Activated CD8-positive, alpha-beta memory T cell treated with anti-CD3 and anti-CD28 coated beads, Interleukin-2, amount 50 U/mL, for 24 hours (primary cell): ENCODE results near the gene QSOX1.
"Not testable (repeated sequence)": the region's sequence is repeated elsewhere in the genome, so short reads cannot be mapped to it uniquely, and the experiment has no call there.

Experiments
- DNase-seq: peaks from one replicate; pipeline ENCODE4 v3.0.0-alpha.2; 2020; ENCODE audit errors: extremely low read depth

The QSOX1 gene

DNA sequence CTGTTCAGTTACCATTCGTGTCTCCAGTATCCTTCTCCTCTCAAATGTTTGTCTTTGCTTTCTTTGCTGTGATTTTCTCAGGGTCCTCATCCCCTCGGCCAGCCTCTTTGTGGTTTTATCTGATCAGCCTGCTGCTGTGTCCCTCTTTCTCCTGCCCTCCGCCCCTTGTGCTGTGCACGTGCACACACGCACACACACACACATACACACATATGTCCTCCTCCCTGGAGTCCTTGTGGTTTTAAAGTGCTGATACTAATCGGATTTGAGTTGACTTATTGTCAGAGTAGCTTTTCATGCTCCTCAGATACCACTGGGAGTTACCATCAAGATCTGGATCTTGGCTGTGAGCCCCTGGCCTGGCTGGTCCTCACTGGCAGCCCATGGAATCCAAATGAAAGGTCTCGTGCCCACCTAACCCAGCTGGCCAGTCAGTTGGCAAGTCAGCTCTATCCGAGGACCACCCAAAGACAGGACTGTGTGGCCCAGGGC is 34.1 kb downstream of the QSOX1 start:
- DNase-seq: no peak

GRCh38 chr1:180190091-180190490 is 35.4 kb downstream of the QSOX1 start:
- no peak for DNase-seq

GRCh38 chr1:180192172-180192571 is 37.5 kb downstream of the QSOX1 start:
- no peak for DNase-seq

- DNase-seq: no peak
Observed at GRCh38 chr1:180193141-180194047, 38.7 kb downstream of the QSOX1 start.

DNA sequence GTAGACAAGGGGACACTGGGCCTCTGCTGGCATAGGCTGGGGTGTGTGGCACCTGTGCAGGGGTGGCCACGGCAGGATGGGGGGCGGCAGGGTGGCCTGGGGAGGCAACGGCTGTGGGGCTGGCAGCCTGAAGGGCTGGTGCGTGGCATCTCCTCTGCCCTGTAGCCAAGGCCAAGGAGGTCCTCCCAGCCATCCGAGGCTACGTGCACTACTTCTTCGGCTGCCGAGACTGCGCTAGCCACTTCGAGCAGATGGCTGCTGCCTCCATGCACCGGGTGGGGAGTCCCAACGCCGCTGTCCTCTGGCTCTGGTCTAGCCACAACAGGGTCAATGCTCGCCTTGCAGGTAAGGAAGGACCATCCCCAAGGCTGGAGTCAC is 39.4 kb downstream of the QSOX1 start:
- DNase-seq: no peak

DNA sequence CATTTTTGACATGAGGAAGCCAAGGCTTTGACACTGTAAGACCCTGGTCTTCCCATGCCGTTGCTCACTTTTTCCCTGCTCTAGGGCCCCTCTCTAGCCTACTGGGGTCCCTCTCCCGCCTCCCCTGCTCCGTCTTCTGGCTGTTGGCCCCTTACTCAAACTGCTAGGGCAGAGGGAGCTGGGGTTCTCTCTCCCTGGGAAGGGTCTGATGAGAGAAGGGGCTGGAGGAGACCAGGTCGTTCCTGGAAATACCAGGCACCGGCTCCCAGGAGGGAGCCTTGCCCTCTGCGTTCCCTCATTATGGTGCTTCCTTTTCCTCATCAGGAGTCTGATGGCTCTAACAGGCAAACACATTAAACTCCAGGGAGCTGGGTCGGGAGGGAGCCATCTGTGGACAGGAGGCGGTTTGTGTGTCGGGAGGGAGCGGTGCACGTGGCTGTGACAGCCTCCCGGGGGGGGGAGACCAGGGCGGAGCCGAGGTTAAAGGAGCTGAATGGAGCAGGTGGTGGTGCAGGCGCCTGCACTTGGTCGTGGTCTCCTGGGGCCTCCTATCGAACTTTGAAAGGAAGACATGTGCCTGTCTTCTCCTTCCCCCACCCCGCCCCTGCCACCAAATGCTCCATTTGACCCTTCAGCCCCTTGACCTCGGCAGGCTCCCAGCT is 40.0 kb downstream of the QSOX1 start:
- DNase-seq: no peak

DNA sequence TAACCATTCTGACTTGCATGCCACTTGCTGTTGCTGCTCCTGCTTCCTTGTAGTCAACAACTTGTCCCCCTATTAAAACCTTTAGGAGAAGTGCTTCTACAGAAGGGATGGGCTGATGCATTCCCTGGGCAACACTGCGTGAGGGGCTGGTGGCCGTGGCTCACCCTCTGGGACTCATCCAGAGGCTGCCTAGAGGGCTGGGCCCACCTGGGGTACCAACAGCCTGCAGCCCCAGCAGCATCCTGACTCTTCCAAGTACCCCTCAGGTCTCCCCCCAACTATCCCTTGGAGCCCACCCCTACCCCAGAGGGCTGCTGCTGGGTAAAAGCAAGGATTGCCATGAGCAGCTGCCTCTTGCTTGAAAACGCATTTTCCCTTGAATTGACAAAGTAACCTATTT is 40.7 kb downstream of the QSOX1 start:
- no peak for DNase-seq

GRCh38 chr1:180195916-180196315 is 41.2 kb downstream of the QSOX1 start:
- no peak for DNase-seq

DNA sequence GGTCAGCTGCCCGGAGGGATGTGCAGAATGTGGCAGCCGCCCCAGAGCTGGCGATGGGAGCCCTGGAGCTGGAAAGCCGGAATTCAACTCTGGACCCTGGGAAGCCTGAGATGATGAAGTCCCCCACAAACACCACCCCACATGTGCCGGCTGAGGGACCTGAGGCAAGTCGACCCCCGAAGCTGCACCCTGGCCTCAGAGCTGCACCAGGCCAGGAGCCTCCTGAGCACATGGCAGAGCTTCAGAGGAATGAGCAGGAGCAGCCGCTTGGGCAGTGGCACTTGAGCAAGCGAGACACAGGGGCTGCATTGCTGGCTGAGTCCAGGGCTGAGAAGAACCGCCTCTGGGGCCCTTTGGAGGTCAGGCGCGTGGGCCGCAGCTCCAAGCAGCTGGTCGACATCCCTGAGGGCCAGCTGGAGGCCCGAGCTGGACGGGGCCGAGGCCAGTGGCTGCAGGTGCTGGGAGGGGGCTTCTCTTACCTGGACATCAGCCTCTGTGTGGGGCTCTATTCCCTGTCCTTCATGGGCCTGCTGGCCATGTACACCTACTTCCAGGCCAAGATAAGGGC is 41.9 kb downstream of the QSOX1 start:
- no peak for DNase-seq

- no peak for DNase-seq
Observed at GRCh38 chr1:180197231-180197630, 42.6 kb downstream of the QSOX1 start.

GRCh38 chr1:180198196-180198595 is 43.5 kb downstream of the QSOX1 start:
- DNase-seq: no peak

- no peak for DNase-seq
Observed at GRCh38 chr1:180198611-180199010, 43.9 kb downstream of the QSOX1 start.

- no peak for DNase-seq
Observed at GRCh38 chr1:180199018-180199417, 44.3 kb downstream of the QSOX1 start.

- DNase-seq: no peak
Observed at GRCh38 chr1:180201451-180202200, 47.0 kb downstream of the QSOX1 start.

DNA sequence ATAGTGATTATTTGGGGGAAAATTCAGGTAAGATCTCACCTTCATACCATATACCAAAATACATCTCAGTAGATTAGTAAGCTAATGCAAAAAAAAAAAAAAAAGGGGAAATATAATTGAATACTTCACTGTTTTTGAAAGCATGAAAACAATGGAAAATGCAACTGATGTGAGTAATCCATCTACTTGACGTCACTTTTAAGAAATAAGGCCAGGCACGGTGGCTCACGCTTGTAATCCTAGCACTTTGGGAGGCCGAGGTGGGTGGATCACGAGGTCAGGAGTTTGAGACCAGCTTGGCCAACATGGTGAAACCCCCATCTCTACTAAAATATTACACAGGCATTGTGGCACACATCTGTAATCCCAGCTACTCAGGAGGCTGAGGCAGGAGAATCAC is 47.9 kb downstream of the QSOX1 start:
- not testable (repeated sequence) for DNase-seq

GRCh38 chr1:180204231-180204630 is 49.6 kb downstream of the QSOX1 start:
- DNase-seq: no peak

DNA sequence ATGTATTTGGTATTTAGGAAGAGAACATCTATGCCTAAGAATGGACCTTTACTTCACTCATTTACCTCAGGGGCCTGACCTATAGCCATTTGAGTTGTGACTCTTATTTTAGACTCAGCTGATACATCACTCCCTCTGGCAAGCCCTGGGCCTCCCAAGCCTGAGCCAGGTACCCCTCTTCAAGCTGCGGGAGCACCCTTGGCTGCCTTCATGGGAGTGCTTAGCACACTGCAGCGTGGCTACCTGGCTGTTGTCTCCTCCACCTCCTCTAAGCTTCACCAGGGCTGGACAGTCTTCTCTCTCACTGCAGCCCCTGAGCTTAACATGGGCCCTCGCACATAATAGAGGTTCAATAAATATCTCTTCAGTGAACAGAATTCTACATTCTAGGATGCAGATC is 51.9 kb downstream of the QSOX1 start:
- DNase-seq: no peak

- no peak for DNase-seq
Observed at GRCh38 chr1:180208264-180208663, 53.6 kb downstream of the QSOX1 start.

DNA sequence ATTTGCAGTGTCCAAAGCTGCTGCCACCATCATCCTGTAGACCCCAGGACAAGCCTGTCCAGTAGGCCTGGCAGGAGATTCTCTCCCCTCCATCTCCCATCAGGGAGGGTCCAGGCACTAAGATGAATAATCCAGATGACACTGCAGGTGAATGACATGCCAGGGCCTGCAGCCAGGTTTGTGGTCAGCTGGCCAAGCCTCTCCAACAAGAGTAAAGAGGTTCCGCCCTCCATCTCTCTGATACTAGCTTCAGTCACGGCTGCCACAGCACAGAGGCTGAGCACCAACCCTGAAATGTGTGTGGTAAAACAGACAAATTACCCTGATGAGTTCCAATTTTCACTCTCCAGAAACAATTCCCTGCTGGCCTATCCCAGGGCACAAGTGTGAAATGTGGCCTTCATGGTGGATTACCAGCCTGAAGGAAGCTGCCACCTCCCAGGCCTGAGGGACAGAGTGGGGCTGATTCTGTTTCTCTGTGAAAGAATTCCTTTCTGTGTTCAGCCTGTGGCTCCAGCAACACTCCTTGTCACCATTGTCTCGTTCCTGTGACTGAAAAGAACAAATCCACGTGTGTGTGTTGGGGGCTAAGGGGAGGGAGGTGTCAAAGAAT is 55.4 kb downstream of the QSOX1 start:
- no peak for DNase-seq

GRCh38 chr1:180211156-180211859 is 56.6 kb downstream of the QSOX1 start:
- DNase-seq: no peak

DNA sequence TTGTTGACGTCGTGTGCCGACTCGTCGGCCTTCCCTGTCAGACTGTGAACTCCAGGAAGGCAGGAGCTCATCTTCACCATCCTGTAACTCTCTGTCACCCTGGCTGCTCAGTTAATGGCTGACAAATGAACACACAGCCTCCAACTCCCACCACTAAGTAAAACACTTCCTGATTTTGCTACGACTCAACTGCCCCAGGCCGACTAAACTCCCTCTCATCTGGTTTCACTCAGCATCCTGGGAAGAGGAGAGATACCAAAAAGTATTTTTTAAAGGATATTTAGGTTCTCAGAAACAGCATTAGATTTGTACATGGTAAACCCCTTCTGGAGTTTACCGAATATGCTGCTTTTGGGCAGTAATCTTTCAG is 57.2 kb downstream of the QSOX1 start:
- DNase-seq: no peak
